ENCODE measurements around the gene COL1A1.

Gene COL1A1

DNA sequence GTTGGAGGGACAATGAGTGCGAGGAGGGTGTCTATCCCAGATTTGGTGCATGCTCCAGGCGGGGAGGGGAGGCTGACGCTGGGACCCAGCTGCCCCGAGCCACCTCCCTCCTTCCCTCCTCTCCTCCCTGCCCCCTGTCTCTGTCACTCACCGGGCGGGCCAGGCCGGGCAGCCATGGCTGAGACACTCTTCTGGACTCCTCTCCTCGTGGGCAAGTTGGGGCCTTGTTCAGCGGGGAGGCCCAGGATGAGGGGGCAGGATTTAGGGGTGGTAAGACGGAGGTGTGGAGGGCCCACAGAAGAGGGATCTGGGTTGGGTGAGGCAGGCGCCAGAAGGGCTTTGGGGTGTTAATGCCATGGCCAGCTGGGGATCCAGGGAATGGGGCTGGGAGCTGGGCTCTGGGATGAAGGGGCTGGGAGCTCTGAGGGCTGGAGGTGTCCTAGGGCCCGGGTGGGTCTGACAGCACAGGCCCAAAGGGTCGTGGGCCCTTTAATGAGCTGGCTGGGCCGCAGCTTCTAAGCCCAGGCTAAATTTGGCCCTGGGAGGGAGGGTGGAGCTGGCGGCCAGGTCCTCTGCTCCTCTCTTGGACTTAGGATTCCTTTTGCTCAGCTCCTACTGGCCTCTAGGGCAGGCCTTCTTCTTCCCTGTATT is 35.4 kb downstream of the COL1A1 start, which contains the start of gene SGCA:
Gene SGCA, plus strand, starts transcription at position 139 of the 651 bp plus-strand sequence. Its CDS starts 36 bp downstream, at position 175.
- H3K36me3 Mint-ChIP-seq, result no peaks in the 10 kb centered on the region
- no peak within 1 kb of the TSS for H3K27ac Mint-ChIP-seq
- H3K4me1 Mint-ChIP-seq (ENCODE audit: low read depth), result peaks cover 45% of the 10 kb centered on the region
- H3K9me3 Mint-ChIP-seq (ENCODE audit: low read depth), result no peaks in the 10 kb centered on the region
- no peaks in the 10 kb centered on the region for H3K27me3 Mint-ChIP-seq
- H3K4me3 Mint-ChIP-seq, result no peak within 1 kb of the TSS

GRCh38 chr17:50165466-50165865 is 36.0 kb downstream of the COL1A1 start:
- Mint-ChIP-seq H3K27ac (no peak overlapping the region), H3K27me3 (no peaks in the 10 kb centered on the region)

GRCh38 chr17:50165066-50165465 is 36.4 kb downstream of the COL1A1 start:
- Mint-ChIP-seq H3K27ac (no peak overlapping the region), H3K9me3 (ENCODE audit: low read depth) (no peaks in the 10 kb centered on the region), H3K4me1 (ENCODE audit: low read depth) (peaks cover 48% of the 10 kb centered on the region), H3K4me3 (no peak overlapping the region), H3K27me3 (no peaks in the 10 kb centered on the region), H3K36me3 (no peaks in the 10 kb centered on the region)

More at GRCh38 chr17:50165466-50165865, 36.0 kb downstream of the COL1A1 start:
- Mint-ChIP-seq H3K9me3 (ENCODE audit: low read depth) (no peaks in the 10 kb centered on the region), H3K4me1 (ENCODE audit: low read depth) (peaks cover 48% of the 10 kb centered on the region), H3K36me3 (no peaks in the 10 kb centered on the region), H3K4me3 (no peak overlapping the region)

GRCh38 chr17:50164697-50164988 is 36.8 kb downstream of the COL1A1 start:
- H3K27me3 Mint-ChIP-seq, result no peaks in the 10 kb centered on the region
- peaks cover 47% of the 10 kb centered on the region for H3K4me1 Mint-ChIP-seq (ENCODE audit: low read depth)
- H3K9me3 Mint-ChIP-seq (ENCODE audit: low read depth), result no peaks in the 10 kb centered on the region
- no peak overlapping the region for H3K4me3 Mint-ChIP-seq
- no peaks in the 10 kb centered on the region for H3K36me3 Mint-ChIP-seq
- H3K27ac Mint-ChIP-seq, result no peak overlapping the region

GRCh38 chr17:50163843-50164696 is 37.4 kb downstream of the COL1A1 start:
- Mint-ChIP-seq H3K27ac (peak overlapping the region; percentile 66), H3K4me3 (no peak overlapping the region), H3K27me3 (no peaks in the 10 kb centered on the region), H3K4me1 (ENCODE audit: low read depth) (peaks cover 42% of the 10 kb centered on the region), H3K36me3 (no peaks in the 10 kb centered on the region), H3K9me3 (ENCODE audit: low read depth) (no peaks in the 10 kb centered on the region)

- Mint-ChIP-seq H3K4me1 (ENCODE audit: low read depth) (peaks cover 43% of the 10 kb centered on the region), H3K4me3 (peak overlapping the region; percentile 89), H3K27ac (peak overlapping the region; percentile 96), H3K27me3 (no peaks in the 10 kb centered on the region), H3K9me3 (ENCODE audit: low read depth) (no peaks in the 10 kb centered on the region), H3K36me3 (no peaks in the 10 kb centered on the region)
These were observed 38.8 kb downstream of the COL1A1 start for GRCh38 chr17:50162466-50163254.

DNA sequence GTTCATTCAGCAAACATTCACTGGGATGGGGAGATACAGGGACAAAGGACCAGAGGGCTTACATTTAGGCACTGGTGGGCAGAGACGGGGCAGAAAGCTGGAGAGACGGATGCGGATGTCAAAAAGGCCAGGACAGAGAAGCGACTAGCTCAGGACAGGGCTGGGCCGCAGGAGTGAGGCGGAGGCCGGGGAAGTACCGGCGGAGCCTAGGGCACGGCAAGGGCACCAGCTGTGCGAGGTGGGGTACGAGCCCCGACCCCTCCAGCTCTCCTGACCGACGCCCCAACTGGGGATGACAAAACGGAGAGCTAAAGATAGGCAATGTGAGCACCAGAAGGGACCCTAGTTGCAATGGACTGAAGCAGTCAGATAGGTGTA is 39.5 kb downstream of the COL1A1 start:
- Mint-ChIP-seq H3K27ac (peak overlapping the region; percentile 96), H3K4me3 (peak overlapping the region; percentile 89), H3K36me3 (no peaks in the 10 kb centered on the region), H3K4me1 (ENCODE audit: low read depth) (peaks cover 49% of the 10 kb centered on the region), H3K27me3 (no peaks in the 10 kb centered on the region), H3K9me3 (ENCODE audit: low read depth) (no peaks in the 10 kb centered on the region)

GRCh38 chr17:50161023-50161910 is 40.2 kb downstream of the COL1A1 start:
- no peaks in the 10 kb centered on the region for H3K27me3 Mint-ChIP-seq
- H3K27ac Mint-ChIP-seq, result peak overlapping the region; percentile 96
- H3K9me3 Mint-ChIP-seq (ENCODE audit: low read depth), result no peaks in the 10 kb centered on the region
- H3K36me3 Mint-ChIP-seq, result no peaks in the 10 kb centered on the region
- H3K4me1 Mint-ChIP-seq (ENCODE audit: low read depth), result peaks cover 49% of the 10 kb centered on the region
- peak overlapping the region; percentile 89 for H3K4me3 Mint-ChIP-seq

DNA sequence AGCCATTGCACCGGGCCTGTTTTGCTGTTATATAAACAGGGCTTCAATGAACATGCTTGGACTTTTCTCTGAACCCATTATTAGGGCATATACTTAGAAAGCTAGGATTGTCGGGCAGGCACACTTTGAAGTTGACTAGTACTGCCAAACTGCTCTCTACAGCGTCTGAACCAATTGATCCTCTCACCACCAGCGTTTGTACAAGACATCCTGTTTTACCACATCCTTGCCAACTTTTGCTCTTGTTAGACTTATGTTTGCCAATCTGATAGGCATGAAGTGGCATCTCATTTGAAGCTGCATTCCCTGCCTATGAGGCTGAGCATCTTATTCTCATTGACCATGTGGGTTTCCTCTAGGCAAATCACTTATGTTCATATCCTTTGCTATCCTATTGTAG is 43.5 kb downstream of the COL1A1 start:
- Mint-ChIP-seq H3K27me3 (no peaks in the 10 kb centered on the region), H3K4me3 (no peak overlapping the region), H3K27ac (peak overlapping the region; percentile 78), H3K36me3 (no peaks in the 10 kb centered on the region), H3K4me1 (ENCODE audit: low read depth) (peaks cover 52% of the 10 kb centered on the region), H3K9me3 (ENCODE audit: low read depth) (no peaks in the 10 kb centered on the region)

DNA sequence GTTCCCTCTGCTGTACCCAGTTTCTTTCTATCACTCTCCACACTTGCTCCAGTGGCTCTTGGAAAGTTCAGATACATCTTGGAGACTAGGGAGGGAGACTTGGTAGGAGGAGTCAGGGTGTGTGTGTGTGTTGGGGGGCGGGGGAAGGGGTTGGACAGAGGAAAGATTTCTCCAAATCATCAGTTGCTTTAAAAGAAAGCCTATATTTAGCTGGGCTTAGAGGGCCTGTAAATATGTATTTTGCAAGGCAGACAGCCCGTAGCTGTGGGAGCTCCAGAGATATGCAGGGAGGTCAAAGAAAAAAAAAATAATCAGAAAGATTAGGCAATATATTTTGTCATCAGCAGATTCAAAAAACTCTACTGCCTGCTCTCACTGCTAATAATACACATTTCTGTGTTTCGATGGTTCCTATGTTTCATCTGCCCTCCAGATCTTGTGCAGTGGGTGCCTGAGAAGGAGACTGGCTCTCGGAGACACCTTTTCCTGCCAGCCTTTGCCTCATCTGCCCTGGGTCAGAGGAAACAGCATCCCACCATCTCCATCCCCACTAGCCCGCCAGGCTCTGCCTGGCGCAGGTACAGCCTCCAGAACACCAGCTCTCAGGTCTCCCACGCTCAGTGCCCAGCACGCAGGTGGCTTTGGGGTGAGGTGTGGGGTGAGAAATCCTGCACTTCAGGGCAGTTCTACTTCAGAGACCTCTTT is 46.2 kb downstream of the COL1A1 start:
- Mint-ChIP-seq H3K4me1 (ENCODE audit: low read depth) (peaks cover 42% of the 10 kb centered on the region), H3K27me3 (no peaks in the 10 kb centered on the region), H3K27ac (no peak overlapping the region), H3K36me3 (no peaks in the 10 kb centered on the region), H3K9me3 (ENCODE audit: low read depth) (no peaks in the 10 kb centered on the region), H3K4me3 (no peak overlapping the region)

GRCh38 chr17:50154604-50155003 is 46.8 kb downstream of the COL1A1 start:
- no peak overlapping the region for H3K4me3 Mint-ChIP-seq
- H3K27ac Mint-ChIP-seq, result peak overlapping the region; percentile 46
- no peaks in the 10 kb centered on the region for H3K27me3 Mint-ChIP-seq
- H3K9me3 Mint-ChIP-seq (ENCODE audit: low read depth), result no peaks in the 10 kb centered on the region
- H3K4me1 Mint-ChIP-seq (ENCODE audit: low read depth), result peaks cover 42% of the 10 kb centered on the region
- no peaks in the 10 kb centered on the region for H3K36me3 Mint-ChIP-seq

DNA sequence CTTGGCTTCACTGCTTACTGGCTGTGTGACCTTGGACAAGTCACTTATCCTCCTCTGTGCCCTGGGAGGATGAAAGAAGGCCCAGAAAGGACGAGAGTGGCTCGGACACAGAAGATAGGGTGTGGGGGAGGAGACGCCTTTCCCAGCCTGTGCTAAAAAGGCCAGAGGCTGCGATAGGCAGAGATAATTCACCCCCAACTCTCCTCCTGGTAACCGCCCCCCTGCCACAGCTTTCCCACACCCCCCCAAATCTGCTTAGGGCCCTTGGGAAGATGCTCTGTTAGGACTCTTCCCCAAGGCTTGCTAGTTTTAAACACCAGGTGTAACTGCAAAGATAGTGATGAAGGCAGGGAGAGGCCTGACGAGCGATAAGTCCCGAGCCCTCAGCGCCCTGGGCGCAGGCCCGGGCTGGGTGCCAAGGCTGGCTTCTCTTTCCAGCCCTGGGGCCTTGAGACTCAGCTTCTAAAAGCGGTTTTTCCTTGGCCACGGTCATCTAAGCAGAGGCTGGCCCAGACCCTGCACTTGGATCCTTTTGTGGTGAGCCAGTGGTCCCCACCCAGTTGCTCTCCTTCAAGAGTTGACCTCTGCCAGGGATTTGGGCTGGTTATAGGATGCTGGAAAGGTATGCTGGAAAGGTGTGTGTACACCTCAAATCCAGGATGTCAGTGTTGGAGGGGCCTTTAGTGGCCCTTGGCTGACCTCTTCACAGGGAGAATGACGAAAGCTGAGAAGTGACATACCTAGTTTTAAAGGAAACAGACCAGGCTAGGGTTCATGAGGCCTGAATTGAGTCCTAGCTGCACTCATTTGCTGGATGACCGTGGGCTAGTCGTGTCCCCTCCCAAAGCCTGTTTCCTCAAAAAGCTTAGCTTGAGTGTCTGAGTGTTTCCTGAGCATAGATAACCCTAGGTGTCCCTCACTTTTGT is 47.5 kb downstream of the COL1A1 start:
- no peak overlapping the region for H3K4me3 Mint-ChIP-seq
- no peaks in the 10 kb centered on the region for H3K36me3 Mint-ChIP-seq
- peak overlapping the region; percentile 46 for H3K27ac Mint-ChIP-seq
- H3K27me3 Mint-ChIP-seq, result no peaks in the 10 kb centered on the region
- H3K4me1 Mint-ChIP-seq (ENCODE audit: low read depth), result peaks cover 42% of the 10 kb centered on the region
- H3K9me3 Mint-ChIP-seq (ENCODE audit: low read depth), result no peaks in the 10 kb centered on the region

GRCh38 chr17:50152736-50153135 is 48.7 kb downstream of the COL1A1 start:
- Mint-ChIP-seq H3K4me1 (ENCODE audit: low read depth) (peaks cover 38% of the 10 kb centered on the region), H3K4me3 (no peak overlapping the region), H3K27me3 (no peaks in the 10 kb centered on the region), H3K9me3 (ENCODE audit: low read depth) (no peaks in the 10 kb centered on the region), H3K27ac (no peak overlapping the region), H3K36me3 (no peaks in the 10 kb centered on the region)

Data from activated naive CD8-positive, alpha-beta T cell (primary cell).